HepG2 (cell line): ENCODE data around the gene SLC39A3. TPM values are rescaled to one million over a fixed set of nuclear protein-coding genes. Genes with fewer than 3 reads are reported as not detected.

ENCODE experiments used
- ISX ChIP-seq: sonication (generic); formaldehyde crosslinking; conservative IDR thresholded peaks from 2 replicates; pipeline ENCODE4 v1.5.0; 2020; ENCODE audit warnings: missing genetic modification reagents
- MBNL3 ChIP-seq: fragments of 250-450 bp; sonication (Bioruptor Pico); conservative IDR thresholded peaks from 2 replicates; pipeline ENCODE4 v1.8.0; 2022; ENCODE audit warnings: mild to moderate bottlenecking, inconsistent platforms
- NFKB2 ChIP-seq: sonication (generic); formaldehyde crosslinking; IDR thresholded peaks from 2 replicates; pipeline ENCODE4 v1.4.0; 2020; ENCODE audit warnings: missing genetic modification reagents, borderline replicate concordance
- PHF21A ChIP-seq: sonication (generic); formaldehyde crosslinking; IDR thresholded peaks from 2 replicates; pipeline ENCODE4 v1.5.0; 2020; ENCODE audit warnings: mild to moderate bottlenecking, missing genetic modification reagents
- SMAD9 ChIP-seq: sonication (generic); formaldehyde crosslinking; IDR thresholded peaks from 2 replicates; pipeline ENCODE4 v1.5.1; 2020; ENCODE audit warnings: mild to moderate bottlenecking, missing genetic modification reagents
- ZHX2 ChIP-seq, 2 experiments: sonication (generic) in 1 of 2; formaldehyde crosslinking in 1 of 2; IDR thresholded peaks; 2 replicates each; pipeline versions ENCODE4 v1.6.1 to v1.9.0; 2014 to 2022; ENCODE audit warnings: antibody characterized with exemption in 1 of 2, borderline replicate concordance in 1 of 2, inconsistent platforms in 1 of 2, low read depth in 1 of 2, missing genetic modification reagents in 1 of 2
- ZNF230 ChIP-seq: sonication (generic); formaldehyde crosslinking; IDR thresholded peaks from 2 replicates; pipeline ENCODE4 v1.4.0; 2020; ENCODE audit warnings: mild to moderate bottlenecking, missing genetic modification reagents
- ZNF33A ChIP-seq: sonication (generic); formaldehyde crosslinking; IDR thresholded peaks from 2 replicates; pipeline ENCODE4 v1.5.1; 2020; ENCODE audit warnings: missing genetic modification reagents, mild to moderate bottlenecking, moderate library complexity, borderline replicate concordance
- ZNF687 ChIP-seq: sonication (generic); formaldehyde crosslinking; IDR thresholded peaks from 2 replicates; pipeline ENCODE4 v1.5.1; 2020; ENCODE audit warnings: mild to moderate bottlenecking, missing genetic modification reagents, moderate library complexity
- polyA plus RNA-seq, 8 experiments: library from polyadenylated mRNA; depleted of rRNA in 3 of 8; stranded (reverse) in 7 of 8; unstranded in 1 of 8; fragments of >200 nt; fragmentation: Illumina TruSeq in 4 of 8; extraction: Trizol in 4 of 8; gene quantifications; 2 replicates each; pipeline versions ENCODE4 v1.2.1 to v1.2.3, GENCODE V29; 2011 to 2016; ENCODE audit warnings: low read depth in 4 of 8, missing spikeins in 1 of 8, mixed read lengths in 1 of 8; ENCODE audit not compliant: insufficient read depth in 1 of 8
- total RNA-seq, 5 experiments: library from RNA; depleted of rRNA; stranded (reverse); fragments of >200 nt; fragmentation: Illumina TruSeq; extraction: Trizol; gene quantifications; 2 replicates each; pipeline ENCODE4 v1.2.3, GENCODE V29; 2016; ENCODE audit warnings: low read depth in 1 of 5
- TF ChIP-seq, protein P1 (sequence below): sonication (generic); formaldehyde crosslinking; IDR thresholded peaks from 2 replicates; pipeline ENCODE4 v1.5.0; 2020; ENCODE audit warnings: missing genetic modification reagents
- TF ChIP-seq, protein P2 (sequence below): sonication (generic); formaldehyde crosslinking; IDR thresholded peaks from 2 replicates; pipeline ENCODE4 v1.4.0; 2020; ENCODE audit warnings: mild to moderate bottlenecking, missing genetic modification reagents, borderline replicate concordance

The SLC39A3 gene
- total and polyA plus RNA-seq, 2 of the 13 experiments (the other 11 are each of a cell fraction or from before 2014, with no cell fraction given), result 33.6 to 41.6 TPM

GRCh38 chr19:2739602-2740313 lies at the start of gene SLC39A3 (continued):
- TF ChIP-seq ZNF230 (CRISPR knock-in tag), result peak; percentile 93
- peak; percentile 64; the same call in 1 of the 2 replicates for TF ChIP-seq ISX
- TF ChIP-seq ZNF687 (CRISPR knock-in tag), result peak; percentile 82
- peak; percentile 79; the same call in 1 of the 2 replicates for TF ChIP-seq ZHX2 (IDR thresholded peaks at IDR 0.05; ENCODE audit: low read depth)
- peak; percentile 93 for TF ChIP-seq ZHX2 (CRISPR knock-in tag; IDR thresholded peaks at IDR 0.05; ENCODE audit: borderline replicate concordance)
- peak; percentile 86 for TF ChIP-seq SMAD9 (CRISPR knock-in tag)
- TF ChIP-seq MBNL3 (CRISPR knock-in tag), result no peak
- peak; percentile 89; the same call in 1 of the 2 replicates for TF ChIP-seq ZNF33A
- peak; percentile 73 for TF ChIP-seq PHF21A (CRISPR knock-in tag)
- TF ChIP-seq, protein P1, sequence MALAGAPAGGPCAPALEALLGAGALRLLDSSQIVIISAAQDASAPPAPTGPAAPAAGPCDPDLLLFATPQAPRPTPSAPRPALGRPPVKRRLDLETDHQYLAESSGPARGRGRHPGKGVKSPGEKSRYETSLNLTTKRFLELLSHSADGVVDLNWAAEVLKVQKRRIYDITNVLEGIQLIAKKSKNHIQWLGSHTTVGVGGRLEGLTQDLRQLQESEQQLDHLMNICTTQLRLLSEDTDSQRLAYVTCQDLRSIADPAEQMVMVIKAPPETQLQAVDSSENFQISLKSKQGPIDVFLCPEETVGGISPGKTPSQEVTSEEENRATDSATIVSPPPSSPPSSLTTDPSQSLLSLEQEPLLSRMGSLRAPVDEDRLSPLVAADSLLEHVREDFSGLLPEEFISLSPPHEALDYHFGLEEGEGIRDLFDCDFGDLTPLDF, result peak; percentile 73; the same call in 1 of the 2 replicates
- TF ChIP-seq NFKB2, result peak; percentile 96; the same call in 1 of the 2 replicates
- TF ChIP-seq, protein P2, sequence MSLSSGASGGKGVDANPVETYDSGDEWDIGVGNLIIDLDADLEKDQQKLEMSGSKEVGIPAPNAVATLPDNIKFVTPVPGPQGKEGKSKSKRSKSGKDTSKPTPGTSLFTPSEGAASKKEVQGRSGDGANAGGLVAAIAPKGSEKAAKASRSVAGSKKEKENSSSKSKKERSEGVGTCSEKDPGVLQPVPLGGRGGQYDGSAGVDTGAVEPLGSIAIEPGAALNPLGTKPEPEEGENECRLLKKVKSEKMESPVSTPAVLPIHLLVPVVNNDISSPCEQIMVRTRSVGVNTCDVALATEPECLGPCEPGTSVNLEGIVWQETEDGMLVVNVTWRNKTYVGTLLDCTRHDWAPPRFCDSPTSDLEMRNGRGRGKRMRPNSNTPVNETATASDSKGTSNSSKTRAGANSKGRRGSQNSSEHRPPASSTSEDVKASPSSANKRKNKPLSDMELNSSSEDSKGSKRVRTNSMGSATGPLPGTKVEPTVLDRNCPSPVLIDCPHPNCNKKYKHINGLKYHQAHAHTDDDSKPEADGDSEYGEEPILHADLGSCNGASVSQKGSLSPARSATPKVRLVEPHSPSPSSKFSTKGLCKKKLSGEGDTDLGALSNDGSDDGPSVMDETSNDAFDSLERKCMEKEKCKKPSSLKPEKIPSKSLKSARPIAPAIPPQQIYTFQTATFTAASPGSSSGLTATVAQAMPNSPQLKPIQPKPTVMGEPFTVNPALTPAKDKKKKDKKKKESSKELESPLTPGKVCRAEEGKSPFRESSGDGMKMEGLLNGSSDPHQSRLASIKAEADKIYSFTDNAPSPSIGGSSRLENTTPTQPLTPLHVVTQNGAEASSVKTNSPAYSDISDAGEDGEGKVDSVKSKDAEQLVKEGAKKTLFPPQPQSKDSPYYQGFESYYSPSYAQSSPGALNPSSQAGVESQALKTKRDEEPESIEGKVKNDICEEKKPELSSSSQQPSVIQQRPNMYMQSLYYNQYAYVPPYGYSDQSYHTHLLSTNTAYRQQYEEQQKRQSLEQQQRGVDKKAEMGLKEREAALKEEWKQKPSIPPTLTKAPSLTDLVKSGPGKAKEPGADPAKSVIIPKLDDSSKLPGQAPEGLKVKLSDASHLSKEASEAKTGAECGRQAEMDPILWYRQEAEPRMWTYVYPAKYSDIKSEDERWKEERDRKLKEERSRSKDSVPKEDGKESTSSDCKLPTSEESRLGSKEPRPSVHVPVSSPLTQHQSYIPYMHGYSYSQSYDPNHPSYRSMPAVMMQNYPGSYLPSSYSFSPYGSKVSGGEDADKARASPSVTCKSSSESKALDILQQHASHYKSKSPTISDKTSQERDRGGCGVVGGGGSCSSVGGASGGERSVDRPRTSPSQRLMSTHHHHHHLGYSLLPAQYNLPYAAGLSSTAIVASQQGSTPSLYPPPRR, result 0 out of 2 replicates have a peak, but pooled peaks have one; percentile 25
